ENCODE results near the gene CEL. TPM values are rescaled to one million over a fixed set of nuclear protein-coding genes. Genes with fewer than 3 reads are reported as not detected.

The CEL gene
- total and polyA plus RNA-seq, 2 donors (not counting 3 experiments of a cell fraction or from before 2014, with no cell fraction given), result 0.92 to 1.1 TPM

DNA sequence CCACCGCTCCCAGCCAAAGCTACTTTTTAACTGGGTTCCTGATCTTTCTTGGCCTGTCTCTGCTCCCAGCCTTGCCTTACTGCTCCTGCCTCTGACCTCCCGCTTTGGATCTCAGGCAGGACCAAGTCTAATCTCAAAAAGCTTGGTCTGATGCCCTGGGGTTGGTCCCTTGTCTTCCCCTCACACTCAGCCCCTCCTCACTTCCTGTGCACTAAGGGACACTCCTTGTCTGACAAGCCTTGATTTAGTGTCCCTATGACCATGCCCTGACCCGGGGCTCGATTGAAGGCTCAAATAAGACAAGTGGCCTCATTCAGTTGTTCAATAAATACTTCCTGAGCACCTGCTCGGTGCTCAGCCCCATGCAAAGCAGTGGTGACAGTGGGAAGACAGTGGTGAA, 34.6 kb upstream of the CEL start:
- ChIA-PET CTCF (interaction anchor here (0.6 to 2.6 kb wide), 3 partner anchors 14 to 211 kb away, joined by 3 to 8 read pairs (median 4); no protein-coding TSS in a partner anchor), POLR2A (no interaction called here)
- H2AFZ ChIP-seq (ENCODE audit: low read depth, low read length), result no peak overlapping the region
- no peaks in the 10 kb centered on the region for H3K27me3 ChIP-seq (ENCODE audit: control insufficient read depth in 2 of 2, insufficient read depth in 2 of 2, low read length in 2 of 2)
- no peaks in the 10 kb centered on the region for H3K9me3 ChIP-seq (replicated peaks; ENCODE audit: control insufficient read depth, insufficient read depth, low read length)
- dilution Hi-C loops (cut with MboI; ENCODE audit: extremely low pct_ligation_motif_present, low sequenced_read_pairs) (no loop called here), intact Hi-C loops (cut with micrococcal nuclease) (no loop called here)
- H3K4me1 ChIP-seq (ENCODE audit: control insufficient read depth, extremely low read depth, insufficient read depth, low read length), result peaks cover 6% of the 10 kb centered on the region
- no peaks in the 10 kb centered on the region for H3K36me3 ChIP-seq (ENCODE audit: control insufficient read depth in 2 of 2, extremely low read depth in 1 of 2, insufficient read depth in 2 of 2, low read length in 2 of 2)
- H3K4me2 ChIP-seq (ENCODE audit: insufficient read depth, low read length), result no peak overlapping the region
- no peaks in the 10 kb centered on the region for H4K20me1 ChIP-seq (replicated peaks; ENCODE audit: control insufficient read depth, extremely low read depth, insufficient read depth, low read length)
- H3K9ac ChIP-seq (replicated peaks; ENCODE audit: extremely low read depth, insufficient read depth, low read length), result no peak overlapping the region
- BruUV-seq (replicated peaks), result no TSS peak
- DNase-seq (ENCODE audit: low read depth, low spot score) (no peak), FAIRE-seq (no peak)
- H3K27ac ChIP-seq (ENCODE audit: insufficient read depth, low read depth, low read length), result no peak overlapping the region
- TF ChIP-seq POLR2AphosphoS5 (IDR thresholded peaks at IDR 0.05; ENCODE audit: insufficient read depth, low read depth, low read length) (no peak), GATA2 (IDR thresholded peaks at IDR 0.05; ENCODE audit: insufficient read depth, insufficient read length, low read depth, low read length) (no peak), JUN (IDR thresholded peaks at IDR 0.05; ENCODE audit: borderline replicate concordance, insufficient read depth, insufficient read length, low read depth) (no peak), FOS (IDR thresholded peaks at IDR 0.05; ENCODE audit: borderline replicate concordance, insufficient read depth, low read length) (no peak), POLR2A (IDR thresholded peaks at IDR 0.05; ENCODE audit: low read depth, low read length) (no peak), MYC (IDR thresholded peaks at IDR 0.05; ENCODE audit: low read depth, low read length) (no peak), EZH2 (IDR thresholded peaks at IDR 0.05; ENCODE audit: borderline replicate concordance, low read depth, low read length, severe bottlenecking) (no peak)
- TF ChIP-seq, protein P1, sequence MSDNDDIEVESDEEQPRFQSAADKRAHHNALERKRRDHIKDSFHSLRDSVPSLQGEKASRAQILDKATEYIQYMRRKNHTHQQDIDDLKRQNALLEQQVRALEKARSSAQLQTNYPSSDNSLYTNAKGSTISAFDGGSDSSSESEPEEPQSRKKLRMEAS (IDR thresholded peaks at IDR 0.05; ENCODE audit: insufficient read depth, insufficient read length), result no peak
- TF ChIP-seq, protein P2, sequence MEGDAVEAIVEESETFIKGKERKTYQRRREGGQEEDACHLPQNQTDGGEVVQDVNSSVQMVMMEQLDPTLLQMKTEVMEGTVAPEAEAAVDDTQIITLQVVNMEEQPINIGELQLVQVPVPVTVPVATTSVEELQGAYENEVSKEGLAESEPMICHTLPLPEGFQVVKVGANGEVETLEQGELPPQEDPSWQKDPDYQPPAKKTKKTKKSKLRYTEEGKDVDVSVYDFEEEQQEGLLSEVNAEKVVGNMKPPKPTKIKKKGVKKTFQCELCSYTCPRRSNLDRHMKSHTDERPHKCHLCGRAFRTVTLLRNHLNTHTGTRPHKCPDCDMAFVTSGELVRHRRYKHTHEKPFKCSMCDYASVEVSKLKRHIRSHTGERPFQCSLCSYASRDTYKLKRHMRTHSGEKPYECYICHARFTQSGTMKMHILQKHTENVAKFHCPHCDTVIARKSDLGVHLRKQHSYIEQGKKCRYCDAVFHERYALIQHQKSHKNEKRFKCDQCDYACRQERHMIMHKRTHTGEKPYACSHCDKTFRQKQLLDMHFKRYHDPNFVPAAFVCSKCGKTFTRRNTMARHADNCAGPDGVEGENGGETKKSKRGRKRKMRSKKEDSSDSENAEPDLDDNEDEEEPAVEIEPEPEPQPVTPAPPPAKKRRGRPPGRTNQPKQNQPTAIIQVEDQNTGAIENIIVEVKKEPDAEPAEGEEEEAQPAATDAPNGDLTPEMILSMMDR (IDR thresholded peaks at IDR 0.05; ENCODE audit: extremely low read depth in 1 of 2, insufficient read depth in 1 of 2, low read depth in 1 of 2, low read length in 2 of 2), result no peak
- no peaks in the 10 kb centered on the region for H3K9me1 ChIP-seq (replicated peaks; ENCODE audit: control insufficient read depth, extremely low read depth, insufficient read depth, low read length)
- H3K79me2 ChIP-seq (ENCODE audit: control insufficient read depth, insufficient read depth, low read length), result peaks cover 13% of the 10 kb centered on the region
- H3K4me3 ChIP-seq (replicated peaks in 1 of 3; ENCODE audit: insufficient read depth in 1 of 3, low read depth in 1 of 3, low read length in 3 of 3), result no peak overlapping the region

All from endothelial cell of umbilical vein (primary cell).